ENCODE data around the gene EXOC6.

Gene EXOC6

GRCh38 chr10:92880917-92881316, 32.6 kb downstream of the EXOC6 start:
- TF ChIP-seq CTCF (IDR thresholded peaks at IDR 0.05; ENCODE audit: low read depth, low read length, missing control alignments) = no peak
- in situ Hi-C loops (cut with HindIII; ENCODE audit: low sequenced_read_pairs) = loop anchor here (25.0 kb wide), 1 partner anchor 631 kb away; no protein-coding TSS in a partner anchor
- no peak overlapping the region for H3K4me3 ChIP-seq (ENCODE audit: low read depth, low read length)
- DNase-seq (ENCODE audit: low read depth) = no peak

- in situ Hi-C loops (cut with HindIII; ENCODE audit: low sequenced_read_pairs) = loop anchor here (25.0 kb wide), 1 partner anchor 626 kb away; no protein-coding TSS in a partner anchor
- TF ChIP-seq CTCF (IDR thresholded peaks at IDR 0.05; ENCODE audit: low read depth, low read length, missing control alignments) = no peak
- DNase-seq (ENCODE audit: low read depth) = no peak
- no peak overlapping the region for H3K4me3 ChIP-seq (ENCODE audit: low read depth, low read length)
Measured at GRCh38 chr10:92886334-92886961, 38.1 kb downstream of the EXOC6 start.

- DNase-seq (ENCODE audit: low read depth) = no peak
- no peak overlapping the region for H3K4me3 ChIP-seq (ENCODE audit: low read depth, low read length)
- in situ Hi-C loops (cut with HindIII; ENCODE audit: low sequenced_read_pairs) = loop anchor here (5.0 to 25.0 kb wide), 2 partner anchors 37 to 622 kb away; no protein-coding TSS in a partner anchor
- no peak for TF ChIP-seq CTCF (IDR thresholded peaks at IDR 0.05; ENCODE audit: low read depth, low read length, missing control alignments)
Measured at GRCh38 chr10:92890471-92890870, 42.2 kb downstream of the EXOC6 start.

- DNase-seq (ENCODE audit: low read depth) = peak; percentile 59
- in situ Hi-C loops (cut with HindIII; ENCODE audit: low sequenced_read_pairs) = loop anchor here (5.0 to 25.0 kb wide), 2 partner anchors 35 to 620 kb away; no protein-coding TSS in a partner anchor
- TF ChIP-seq CTCF (IDR thresholded peaks at IDR 0.05; ENCODE audit: low read depth, low read length, missing control alignments) = no peak
- H3K4me3 ChIP-seq (ENCODE audit: low read depth, low read length) = no peak overlapping the region
Measured at GRCh38 chr10:92891885-92892690, 43.8 kb downstream of the EXOC6 start.

GRCh38 chr10:92892691-92893054, 44.4 kb downstream of the EXOC6 start:
- TF ChIP-seq CTCF (IDR thresholded peaks at IDR 0.05; ENCODE audit: low read depth, low read length, missing control alignments) = no peak
- DNase-seq (ENCODE audit: low read depth) = no peak
- in situ Hi-C loops (cut with HindIII; ENCODE audit: low sequenced_read_pairs) = loop anchor here (5.0 to 25.0 kb wide), 2 partner anchors 35 to 620 kb away; no protein-coding TSS in a partner anchor
- no peak overlapping the region for H3K4me3 ChIP-seq (ENCODE audit: low read depth, low read length)

- no peak overlapping the region for H3K4me3 ChIP-seq (ENCODE audit: low read depth, low read length)
- in situ Hi-C loops (cut with HindIII; ENCODE audit: low sequenced_read_pairs) = loop anchor here (5.0 to 25.0 kb wide), 2 partner anchors 33 to 618 kb away; no protein-coding TSS in a partner anchor
- no peak for DNase-seq (ENCODE audit: low read depth)
- no peak for TF ChIP-seq CTCF (IDR thresholded peaks at IDR 0.05; ENCODE audit: low read depth, low read length, missing control alignments)
Measured at GRCh38 chr10:92894081-92894655, 45.8 kb downstream of the EXOC6 start.
